HFF-Myc (cell line): Measurements from ENCODE around the gene ALAD.

ENCODE experiments used
- DNase-seq: peaks from one replicate; pipeline ENCODE4 v3.0.0-alpha.2; 2011; ENCODE audit warnings: low read depth; ENCODE audit errors: extremely low read depth
- H3K4me3 ChIP-seq: replicated peaks from 2 replicates; pipeline ENCODE4 v1.5.1; 2011; ENCODE audit warnings: low read depth, mild to moderate bottlenecking, control low read depth, low read length
- TF ChIP-seq, protein P1 (sequence below): IDR thresholded peaks from 2 replicates; pipeline ENCODE4 v1.5.1; 2012; ENCODE audit warnings: mild to moderate bottlenecking, low read depth, low read length, control low read depth; ENCODE audit errors: missing control alignments

ALAD gene

DNA sequence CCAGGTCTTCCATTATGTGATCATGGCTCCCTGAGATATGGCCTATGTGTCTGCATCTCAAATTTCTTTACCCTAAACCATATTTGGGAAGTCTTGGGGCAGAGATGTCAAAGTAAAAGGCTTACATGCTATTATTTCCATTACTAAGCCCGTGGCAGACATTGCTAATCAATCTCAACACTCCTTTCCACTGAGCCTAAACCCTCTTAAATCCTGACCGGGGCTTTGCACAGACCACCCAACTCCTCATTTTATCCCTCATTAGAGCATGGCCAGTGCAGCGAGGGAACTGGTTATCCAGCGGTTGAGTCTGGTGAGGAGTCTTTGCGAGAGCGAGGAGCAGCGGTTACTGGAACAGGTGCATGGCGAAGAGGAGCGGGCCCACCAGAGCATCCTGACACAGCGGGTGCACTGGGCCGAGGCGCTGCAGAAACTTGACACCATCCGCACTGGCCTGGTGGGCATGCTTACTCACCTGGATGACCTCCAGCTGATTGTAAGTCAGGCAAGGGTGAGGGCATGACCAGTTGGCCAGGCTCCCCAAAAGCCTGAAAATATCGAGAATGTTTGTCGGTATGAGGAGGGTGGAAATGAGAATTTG lies 40.7 kb downstream of the ALAD start:
- TF ChIP-seq, protein P1, sequence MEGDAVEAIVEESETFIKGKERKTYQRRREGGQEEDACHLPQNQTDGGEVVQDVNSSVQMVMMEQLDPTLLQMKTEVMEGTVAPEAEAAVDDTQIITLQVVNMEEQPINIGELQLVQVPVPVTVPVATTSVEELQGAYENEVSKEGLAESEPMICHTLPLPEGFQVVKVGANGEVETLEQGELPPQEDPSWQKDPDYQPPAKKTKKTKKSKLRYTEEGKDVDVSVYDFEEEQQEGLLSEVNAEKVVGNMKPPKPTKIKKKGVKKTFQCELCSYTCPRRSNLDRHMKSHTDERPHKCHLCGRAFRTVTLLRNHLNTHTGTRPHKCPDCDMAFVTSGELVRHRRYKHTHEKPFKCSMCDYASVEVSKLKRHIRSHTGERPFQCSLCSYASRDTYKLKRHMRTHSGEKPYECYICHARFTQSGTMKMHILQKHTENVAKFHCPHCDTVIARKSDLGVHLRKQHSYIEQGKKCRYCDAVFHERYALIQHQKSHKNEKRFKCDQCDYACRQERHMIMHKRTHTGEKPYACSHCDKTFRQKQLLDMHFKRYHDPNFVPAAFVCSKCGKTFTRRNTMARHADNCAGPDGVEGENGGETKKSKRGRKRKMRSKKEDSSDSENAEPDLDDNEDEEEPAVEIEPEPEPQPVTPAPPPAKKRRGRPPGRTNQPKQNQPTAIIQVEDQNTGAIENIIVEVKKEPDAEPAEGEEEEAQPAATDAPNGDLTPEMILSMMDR = no peak
- H3K4me3 ChIP-seq = no peak overlapping the region
- DNase-seq = no peak

DNA sequence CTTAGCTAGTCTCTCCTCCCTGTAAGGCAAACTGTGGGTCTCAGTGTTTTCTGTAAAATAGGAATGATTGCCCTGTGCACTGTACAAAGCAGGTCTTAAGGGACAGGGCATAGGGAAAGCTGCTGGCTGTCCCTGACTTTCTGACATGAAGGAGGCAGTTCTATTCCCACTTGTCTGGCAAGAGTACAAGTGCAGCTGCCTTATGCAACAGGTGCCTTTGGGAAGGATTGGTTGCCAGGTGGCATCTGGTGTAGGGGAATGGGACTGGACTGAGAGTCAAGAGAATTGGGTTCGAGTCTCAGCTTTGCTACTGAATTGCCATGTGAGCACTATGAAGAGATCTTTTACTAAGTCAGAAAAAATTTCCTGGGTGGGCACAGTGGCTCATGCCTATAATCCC lies 41.7 kb downstream of the ALAD start:
- no peak for DNase-seq
- TF ChIP-seq, protein P1 = no peak
- no peak overlapping the region for H3K4me3 ChIP-seq

DNA sequence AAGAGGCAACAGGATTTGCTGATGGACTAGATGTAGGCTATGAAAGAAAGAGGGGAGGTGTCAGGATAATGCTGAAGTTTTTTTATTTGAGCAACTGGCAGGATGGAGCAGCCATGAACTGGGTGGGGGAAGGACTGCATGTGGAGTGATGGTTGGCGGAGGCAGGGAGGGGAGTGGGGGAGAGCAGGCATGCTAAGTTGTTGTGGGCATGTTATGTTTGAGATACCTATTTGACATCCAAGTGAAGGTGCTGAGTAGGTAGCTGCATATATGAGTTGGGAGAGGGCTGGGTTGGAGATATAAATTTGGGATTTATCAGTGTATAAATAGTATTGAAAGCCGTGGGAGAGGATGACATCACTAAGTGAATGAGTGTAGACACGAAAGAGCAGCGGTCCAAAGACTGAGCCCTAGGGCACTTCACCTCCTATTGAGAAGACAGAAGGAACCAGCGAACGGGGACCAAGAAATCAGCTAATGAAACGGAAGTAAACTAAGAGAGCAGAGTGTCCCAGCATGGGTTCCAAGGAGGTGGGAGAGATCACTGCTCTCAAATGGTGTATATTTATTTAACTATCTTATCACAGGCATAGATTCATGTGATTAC lies 44.3 kb downstream of the ALAD start:
- no peak for DNase-seq
- H3K4me3 ChIP-seq = no peak overlapping the region
- TF ChIP-seq, protein P1 = no peak

DNA sequence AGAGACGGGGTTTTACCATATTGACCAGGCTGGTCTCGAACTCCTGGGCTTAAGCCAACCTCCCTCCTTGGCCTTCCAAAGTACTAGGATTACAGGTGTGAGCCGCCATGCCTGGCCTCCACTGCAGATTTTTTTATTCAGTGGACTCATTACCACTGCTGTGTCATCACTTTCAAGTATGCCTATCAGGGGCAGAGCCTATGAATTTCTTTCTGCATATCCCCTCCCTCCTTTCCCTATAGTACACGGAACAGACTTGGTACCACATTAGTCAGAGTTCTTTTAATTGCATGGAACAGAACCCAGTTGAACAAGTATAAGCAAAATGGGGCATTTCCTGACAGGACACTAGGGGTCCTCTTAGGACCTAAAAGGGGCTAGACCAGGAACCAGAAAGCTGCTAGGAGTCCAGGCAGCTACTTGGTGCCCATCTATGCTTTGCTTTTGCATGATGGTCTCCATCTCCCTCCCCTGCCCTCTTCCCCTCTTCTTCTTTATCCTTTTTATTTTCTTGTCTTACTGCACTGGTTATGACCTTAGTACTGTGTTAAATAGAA lies 46.0 kb downstream of the ALAD start:
- H3K4me3 ChIP-seq = no peak overlapping the region
- TF ChIP-seq, protein P1 = peak; percentile 21
- DNase-seq = no peak

DNA sequence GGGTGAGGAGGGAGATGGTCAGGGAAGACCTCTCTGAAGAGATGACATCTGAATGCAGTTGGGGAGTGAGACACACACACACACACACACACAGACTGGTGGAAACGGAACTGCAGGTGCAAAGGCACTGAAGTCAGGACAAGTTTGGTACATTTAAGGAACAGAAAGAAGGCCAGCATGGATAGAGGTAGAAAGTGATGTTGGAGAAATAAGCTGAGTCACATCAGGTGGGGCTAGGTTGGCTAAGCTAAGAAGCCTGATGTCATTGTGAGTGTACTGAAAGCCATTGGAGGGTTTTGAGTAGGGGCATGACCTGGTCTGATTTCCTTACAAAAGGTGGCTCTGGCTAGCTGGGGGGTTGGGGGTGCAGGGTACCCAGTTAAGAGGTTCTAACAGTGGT lies 48.7 kb downstream of the ALAD start:
- DNase-seq = no peak
- no peak overlapping the region for H3K4me3 ChIP-seq
- TF ChIP-seq, protein P1 = no peak

DNA sequence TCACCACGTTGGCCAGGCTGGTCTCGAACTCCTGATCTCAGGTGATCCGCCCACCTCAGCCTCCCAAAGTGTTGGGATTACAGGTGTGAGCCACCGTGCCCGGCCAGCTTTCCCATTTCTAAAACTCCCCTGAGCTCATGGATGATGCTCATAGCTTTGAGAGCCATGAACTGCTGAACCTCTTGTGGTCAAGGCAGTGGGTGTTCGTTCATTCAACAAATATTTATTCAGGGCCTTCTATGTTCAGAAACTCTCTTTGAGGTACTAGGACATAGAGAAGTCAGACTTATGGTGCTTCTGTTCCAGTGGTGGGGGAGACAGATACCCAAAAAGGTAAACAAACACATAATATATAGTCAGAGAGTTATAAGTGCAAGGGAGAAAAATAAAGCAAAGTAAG lies 49.1 kb downstream of the ALAD start:
- H3K4me3 ChIP-seq = no peak overlapping the region
- no peak for DNase-seq
- TF ChIP-seq, protein P1 = no peak
